HCT116 (cell line): ENCODE results near the gene CFAP61. TPM values are rescaled to one million over a fixed set of nuclear protein-coding genes. Genes with fewer than 3 reads are reported as not detected.

ENCODE experiments used
- ATAC-seq: fragments of 200-7000 bp; cut with Tn5 transposase; 2 replicates; pipeline ENCODE4 v1.9.1; 2020; ENCODE audit warnings: mild to moderate bottlenecking, moderate library complexity
- BruUV-seq: library from RNA; stranded (reverse); fragments of 400-500 nt; replicated peaks from 2 replicates; lab custom pipeline; 2021; lab: Mats Ljungman, UMichigan
- CTCF ChIA-PET: fragments of 300-600 bp; sonication (Branson Sonifier 250); formaldehyde crosslinking; loops from one replicate; lab custom pipeline; 2021; ENCODE audit warnings: antibody characterized with exemption; lab: Charles Lee
- POLR2A ChIA-PET: fragments of 300-600, 350-600 bp; sonication (Branson Sonifier 250); formaldehyde crosslinking; loops from one replicate; lab custom pipeline; 2021; ENCODE audit warnings: antibody characterized with exemption; lab: Charles Lee
- RAD21 ChIA-PET, 2 experiments: fragments of 300-600 bp; sonication (Branson Sonifier 250); formaldehyde crosslinking; loops; one replicate each; lab custom pipeline; 2023; ENCODE audit warnings: low total read pairs in 2 of 2; ENCODE audit not compliant: uncharacterized antibody in 2 of 2, unreplicated experiment in 2 of 2, low non-redundant PET in 1 of 2; lab: Charles Lee
- DNase-seq: peaks from one replicate; pipeline ENCODE4 v3.0.0-alpha.2; 2010; ENCODE audit warnings: low read depth, low spot score
- H2AFZ ChIP-seq: fragments of 200-600 bp; shearing (Covaris generic), sonication (generic); 2 replicates; pipeline ENCODE4 v1.6.1; 2017; ENCODE audit warnings: low read depth, mixed run types, mixed read lengths, antibody characterized with exemption, low read length; ENCODE audit not compliant: poor library complexity, severe bottlenecking
- H3K27ac ChIP-seq: 2 replicates; pipeline ENCODE4 v1.5.1; 2012; ENCODE audit warnings: low read depth, low read length
- H3K27me3 ChIP-seq: fragments of 200-600 bp; sonication (generic); 2 replicates; pipeline ENCODE4 v1.6.1; 2016; ENCODE audit warnings: mixed run types, low read length, mixed read lengths; ENCODE audit not compliant: insufficient read depth
- H3K36me3 ChIP-seq, 2 experiments: fragments of 200-500 bp in 1 of 2; fragments of 200-600 bp in 1 of 2; sonication (Bioruptor generic) in 1 of 2; sonication (generic) in 1 of 2; 2 replicates each; pipeline versions ENCODE4 v1.5.1 to v1.6.1; 2014 to 2016; ENCODE audit warnings: low read length in 2 of 2, inconsistent platforms in 1 of 2, mixed read lengths in 1 of 2, mixed run types in 1 of 2; ENCODE audit not compliant: insufficient read depth in 2 of 2, control insufficient read depth in 1 of 2
- H3K4me1 ChIP-seq, 2 experiments: fragments of 200-600 bp in 1 of 2; sonication (generic) in 1 of 2; 2 replicates each; pipeline versions ENCODE4 v1.5.1 to v1.6.1; 2012 to 2017; ENCODE audit warnings: low read length in 2 of 2, inconsistent platforms in 1 of 2, mild to moderate bottlenecking in 1 of 2, mixed read lengths in 1 of 2, mixed run types in 1 of 2, moderate library complexity in 1 of 2; ENCODE audit not compliant: insufficient read depth in 2 of 2, control insufficient read depth in 1 of 2
- H3K4me2 ChIP-seq: fragments of 200-600 bp; sonication (generic); 2 replicates; pipeline ENCODE4 v1.6.1; 2017; ENCODE audit warnings: mixed run types, low read length, mixed read lengths
- H3K4me3 ChIP-seq, 2 experiments: fragments of 200-600 bp in 1 of 2; sonication (generic) in 1 of 2; replicated peaks in 1 of 2; 2 replicates each; pipeline ENCODE4 v1.5.1; 2011 to 2016; ENCODE audit warnings: low read length in 2 of 2, control low read depth in 1 of 2, low read depth in 1 of 2, mild to moderate bottlenecking in 1 of 2, mixed read lengths in 1 of 2, mixed run types in 1 of 2
- H3K79me2 ChIP-seq: fragments of 200-600 bp; sonication (generic); 2 replicates; pipeline ENCODE4 v1.6.1; 2017; ENCODE audit warnings: mild to moderate bottlenecking, mixed run types, low read length, moderate library complexity, mixed read lengths; ENCODE audit not compliant: insufficient read depth
- H3K9ac ChIP-seq: fragments of 200-600 bp; sonication (generic); 2 replicates; pipeline ENCODE4 v1.6.1; 2016; ENCODE audit warnings: low read length, mixed read lengths
- H3K9me2 ChIP-seq: fragments of 200-600 bp; sonication (generic), shearing (Covaris generic); 2 replicates; pipeline ENCODE4 v1.6.1; 2017; ENCODE audit warnings: mixed run types, mild to moderate bottlenecking, moderate library complexity; ENCODE audit not compliant: insufficient read depth
- H3K9me3 ChIP-seq, 2 experiments: fragments of 200-500 bp in 1 of 2; fragments of 200-600 bp in 1 of 2; sonication (Bioruptor generic) in 1 of 2; sonication (generic) in 1 of 2; 2 replicates each; pipeline ENCODE4 v1.6.1; 2014 to 2017; ENCODE audit warnings: low read length in 2 of 2, mixed read lengths in 2 of 2, inconsistent platforms in 1 of 2, low read depth in 1 of 2, mild to moderate bottlenecking in 1 of 2, mixed run types in 1 of 2, moderate library complexity in 1 of 2; ENCODE audit not compliant: control insufficient read depth in 1 of 2, insufficient read depth in 1 of 2
- H4K20me1 ChIP-seq: fragments of 200-600 bp; sonication (generic), shearing (Covaris generic); 2 replicates; pipeline ENCODE4 v1.6.1; 2017; ENCODE audit warnings: mixed run types, mild to moderate bottlenecking, moderate library complexity; ENCODE audit not compliant: insufficient read depth
- ATF3 ChIP-seq: IDR thresholded peaks from 2 replicates; pipeline ENCODE4 v1.6.1; 2012
- EZH2 ChIP-seq: fragments of 200-600 bp; sonication (generic); IDR thresholded peaks from 2 replicates; pipeline ENCODE4 v1.6.1; 2017; ENCODE audit warnings: antibody characterized with exemption, mixed run types
- FOSL1 ChIP-seq: IDR thresholded peaks from 2 replicates; pipeline ENCODE4 v1.6.1; 2012; ENCODE audit warnings: low read depth
- MAX ChIP-seq: IDR thresholded peaks from 2 replicates; pipeline ENCODE4 v1.6.1; 2012
- POLR2AphosphoS5 ChIP-seq: IDR thresholded peaks from 2 replicates; pipeline ENCODE4 v1.6.1; 2011; ENCODE audit warnings: mild to moderate bottlenecking, low read depth, low read length, moderate library complexity
- SRF ChIP-seq: IDR thresholded peaks from 2 replicates; pipeline ENCODE4 v1.6.1; 2012; ENCODE audit warnings: low read depth
- YY1 ChIP-seq: IDR thresholded peaks from 2 replicates; pipeline ENCODE4 v1.6.1; 2011; ENCODE audit warnings: low read length, low read depth, moderate library complexity, mild to moderate bottlenecking; ENCODE audit not compliant: insufficient replicate concordance; ENCODE audit errors: extremely low read depth
- ZBTB33 ChIP-seq: IDR thresholded peaks from 2 replicates; pipeline ENCODE4 v1.6.1; 2011; ENCODE audit warnings: mild to moderate bottlenecking, low read length, moderate library complexity; ENCODE audit not compliant: insufficient replicate concordance; ENCODE audit errors: extremely low read depth
- ZFX ChIP-seq: fragments of 450-650 bp; IDR thresholded peaks from 2 replicates; pipeline ENCODE4 v1.6.1; 2017
- ZNF274 ChIP-seq: fragments of 200-500 bp; sonication (Bioruptor generic); IDR thresholded peaks from 2 replicates; pipeline ENCODE4 v1.6.1; 2014; ENCODE audit warnings: mild to moderate bottlenecking, low read depth, low read length, inconsistent platforms
- intact Hi-C: fragments of 100-400 bp; cut with micrococcal nuclease; formaldehyde crosslinking; loops from 2 replicates; pipeline ENCODE4 v1.10.0; 2022
- total RNA-seq: library from RNA; stranded (reverse); gene quantifications from one replicate; pipeline ENCODE4 v1.2.1, GENCODE V29; 2021; ENCODE audit not compliant: unreplicated experiment
- TF ChIP-seq, protein P1 (sequence below): IDR thresholded peaks from 2 replicates; pipeline ENCODE4 v1.6.1; 2012; ENCODE audit warnings: low read depth

Gene CFAP61
- total RNA-seq, 1 experiment from 2014 or later: 1.7 TPM

DNA sequence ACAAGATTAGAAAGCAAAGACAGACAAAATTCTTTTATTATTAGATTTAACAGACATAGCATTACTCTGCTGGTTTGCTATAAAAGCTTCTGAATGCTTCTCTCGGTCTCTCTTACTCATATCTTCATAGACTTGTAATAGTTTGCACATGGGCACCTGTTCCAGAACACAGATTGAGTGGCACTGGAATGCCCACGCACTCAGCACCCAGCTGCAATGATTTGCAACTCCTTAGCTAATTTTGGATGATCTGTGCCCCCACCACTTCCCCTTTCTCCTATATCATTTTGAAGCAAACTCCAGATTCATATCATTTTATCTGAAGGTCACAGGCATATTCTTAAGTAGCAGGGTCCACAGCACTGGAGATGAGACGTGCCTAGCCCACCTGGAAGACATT, 148.8 kb downstream of the CFAP61 start:
- Histone ChIP-seq H2AFZ (no peak overlapping the region), H3K4me1 (no peaks in the 10 kb centered on the region), H3K4me2 (no peak overlapping the region), H4K20me1 (no peaks in the 10 kb centered on the region), H3K27me3 (no peaks in the 10 kb centered on the region), H3K36me3 (no peaks in the 10 kb centered on the region), H3K27ac (no peak overlapping the region), H3K4me3 (no peak overlapping the region), H3K9me3 (no peaks in the 10 kb centered on the region), H3K9ac (no peak overlapping the region), H3K9me2 (no peaks in the 10 kb centered on the region), H3K79me2 (no peaks in the 10 kb centered on the region)
- no peak for DNase-seq
- TF ChIP-seq YY1: no peak
- TF ChIP-seq ZBTB33: no peak
- TF ChIP-seq, protein P1, sequence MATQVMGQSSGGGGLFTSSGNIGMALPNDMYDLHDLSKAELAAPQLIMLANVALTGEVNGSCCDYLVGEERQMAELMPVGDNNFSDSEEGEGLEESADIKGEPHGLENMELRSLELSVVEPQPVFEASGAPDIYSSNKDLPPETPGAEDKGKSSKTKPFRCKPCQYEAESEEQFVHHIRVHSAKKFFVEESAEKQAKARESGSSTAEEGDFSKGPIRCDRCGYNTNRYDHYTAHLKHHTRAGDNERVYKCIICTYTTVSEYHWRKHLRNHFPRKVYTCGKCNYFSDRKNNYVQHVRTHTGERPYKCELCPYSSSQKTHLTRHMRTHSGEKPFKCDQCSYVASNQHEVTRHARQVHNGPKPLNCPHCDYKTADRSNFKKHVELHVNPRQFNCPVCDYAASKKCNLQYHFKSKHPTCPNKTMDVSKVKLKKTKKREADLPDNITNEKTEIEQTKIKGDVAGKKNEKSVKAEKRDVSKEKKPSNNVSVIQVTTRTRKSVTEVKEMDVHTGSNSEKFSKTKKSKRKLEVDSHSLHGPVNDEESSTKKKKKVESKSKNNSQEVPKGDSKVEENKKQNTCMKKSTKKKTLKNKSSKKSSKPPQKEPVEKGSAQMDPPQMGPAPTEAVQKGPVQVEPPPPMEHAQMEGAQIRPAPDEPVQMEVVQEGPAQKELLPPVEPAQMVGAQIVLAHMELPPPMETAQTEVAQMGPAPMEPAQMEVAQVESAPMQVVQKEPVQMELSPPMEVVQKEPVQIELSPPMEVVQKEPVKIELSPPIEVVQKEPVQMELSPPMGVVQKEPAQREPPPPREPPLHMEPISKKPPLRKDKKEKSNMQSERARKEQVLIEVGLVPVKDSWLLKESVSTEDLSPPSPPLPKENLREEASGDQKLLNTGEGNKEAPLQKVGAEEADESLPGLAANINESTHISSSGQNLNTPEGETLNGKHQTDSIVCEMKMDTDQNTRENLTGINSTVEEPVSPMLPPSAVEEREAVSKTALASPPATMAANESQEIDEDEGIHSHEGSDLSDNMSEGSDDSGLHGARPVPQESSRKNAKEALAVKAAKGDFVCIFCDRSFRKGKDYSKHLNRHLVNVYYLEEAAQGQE: no peak
- TF ChIP-seq ZFX: no peak
- no peak for TF ChIP-seq EZH2
- TF ChIP-seq POLR2AphosphoS5: no peak
- no peak for TF ChIP-seq MAX
- TF ChIP-seq ZNF274: no peak
- TF ChIP-seq SRF: no peak
- TF ChIP-seq ATF3: no peak
- TF ChIP-seq FOSL1: no peak
- POLR2A ChIA-PET: no interaction called here
- intact Hi-C loops: no loop called here
- BruUV-seq: no TSS peak
- CTCF ChIA-PET: no interaction called here
- RAD21 ChIA-PET: no interaction called here
- no peak for ATAC-seq
